A549 (cell line): ENCODE data around the gene QRICH2. TPM values are rescaled to one million over a fixed set of nuclear protein-coding genes. Genes with fewer than 3 reads are reported as not detected.

Experiments
- ATAC-seq, 2 experiments: fragments of 200-7000 bp in 1 of 2; fragments of >200 bp in 1 of 2; cut with Nextera tagmentation in 1 of 2; cut with Tn5 transposase in 1 of 2; 3 replicates each; pipeline versions ENCODE4 v1.8.0 to v1.9.1; 2018 to 2020; ENCODE audit warnings: mild to moderate bottlenecking in 1 of 2, moderate library complexity in 1 of 2
- CTCF ChIA-PET: fragments of 300-600 bp; sonication (Branson Sonifier 250); formaldehyde crosslinking; extraction: SDS; loops from one replicate; lab custom pipeline; 2021; ENCODE audit warnings: antibody characterized with exemption, inconsistent platforms; lab: Yijun Ruan, JAX
- POLR2A ChIA-PET: fragments of 350-600 bp; formaldehyde crosslinking; extraction: SDS; loops from one replicate; lab custom pipeline; 2021; ENCODE audit warnings: antibody characterized with exemption, inconsistent platforms; lab: Yijun Ruan, JAX
- DNase-seq, 2 experiments: peaks; one replicate each; pipeline versions ENCODE4 v3.0.0 to v3.0.0-alpha.2; 2011 to 2016; ENCODE audit warnings: low read depth in 1 of 2, low spot score in 1 of 2
- FAIRE-seq: peaks from 2 replicates; lab custom pipeline; 2011; peaks lifted over from hg19 to GRCh38; lab: Jason Lieb, UNC
- H3K27ac ChIP-seq, 2 experiments: fragments of >200 bp; sonication (Bioruptor Twin); formaldehyde crosslinking; 3 replicates each; pipeline ENCODE4 v1.5.1; 2016 to 2017
- H3K4me1 ChIP-seq: fragments of >200 bp; sonication (Bioruptor Twin); formaldehyde crosslinking; 3 replicates; pipeline ENCODE4 v1.6.1; 2016
- H3K4me2 ChIP-seq: fragments of >200 bp; sonication (Bioruptor Twin); formaldehyde crosslinking; 3 replicates; pipeline ENCODE4 v1.6.1; 2016
- H3K4me3 ChIP-seq: fragments of >200 bp; sonication (Bioruptor Twin); formaldehyde crosslinking; 3 replicates; pipeline ENCODE4 v1.5.1; 2016
- H3K9me3 ChIP-seq: fragments of >200 bp; sonication (Bioruptor Twin); formaldehyde crosslinking; 3 replicates; pipeline ENCODE4 v1.6.1; 2016
- CHD4 ChIP-seq: fragments of 200-600 bp; sonication (generic); IDR thresholded peaks from 2 replicates; pipeline ENCODE4 v1.6.1; 2016; ENCODE audit warnings: antibody characterized with exemption, mild to moderate bottlenecking, borderline replicate concordance
- EHF ChIP-seq: fragments of 250-450 bp; sonication (Bioruptor Pico); IDR thresholded peaks from 2 replicates; pipeline ENCODE4 v1.5.0; 2020; ENCODE audit warnings: mild to moderate bottlenecking
- EP300 ChIP-seq, 2 experiments: fragments of >200 bp; sonication (Bioruptor Twin); formaldehyde crosslinking; IDR thresholded peaks; 2 replicates in 1 of 2; 3 replicates in 1 of 2; pipeline ENCODE4 v1.6.1; 2016 to 2017
- ESRRA ChIP-seq: fragments of 150-350 bp; IDR thresholded peaks from 2 replicates; pipeline ENCODE4 v1.6.1; 2014; ENCODE audit warnings: mild to moderate bottlenecking, low read length, borderline replicate concordance
- FOSB ChIP-seq: fragments of 250-450 bp; sonication (Bioruptor Pico); IDR thresholded peaks from 2 replicates; pipeline ENCODE4 v1.5.0; 2020; ENCODE audit warnings: mild to moderate bottlenecking, moderate library complexity
- GATA3 ChIP-seq: IDR thresholded peaks from 2 replicates; pipeline ENCODE4 v1.6.1; 2012; ENCODE audit warnings: borderline replicate concordance
- HES2 ChIP-seq: fragments of >200 bp; sonication (Bioruptor Twin); formaldehyde crosslinking; IDR thresholded peaks from 2 replicates; pipeline ENCODE4 v1.6.1; 2016
- HOXB5 ChIP-seq: fragments of 250-450 bp; sonication (Bioruptor Pico); IDR thresholded peaks from 2 replicates; pipeline ENCODE4 v1.5.0; 2020; ENCODE audit warnings: mild to moderate bottlenecking, moderate library complexity
- MAZ ChIP-seq: fragments of 150-350 bp; IDR thresholded peaks from 2 replicates; pipeline ENCODE4 v1.6.1; 2014; ENCODE audit warnings: antibody characterized with exemption, low read depth, low read length, borderline replicate concordance
- NPAS2 ChIP-seq: fragments of 250-450 bp; sonication (Bioruptor Pico); IDR thresholded peaks from 2 replicates; pipeline ENCODE4 v1.8.0; 2022; ENCODE audit warnings: mild to moderate bottlenecking, moderate library complexity, borderline replicate concordance
- RFX5 ChIP-seq: fragments of 450-650 bp; IDR thresholded peaks from 2 replicates; pipeline ENCODE4 v1.7.1; 2014; ENCODE audit warnings: antibody characterized with exemption, mild to moderate bottlenecking, moderate library complexity
- USF2 ChIP-seq: fragments of 450-650 bp; IDR thresholded peaks from 2 replicates; pipeline ENCODE4 v1.6.1; 2014; ENCODE audit warnings: antibody characterized with exemption
- ZFP36 ChIP-seq: fragments of 450-650 bp; IDR thresholded peaks from 2 replicates; pipeline ENCODE4 v1.6.1; 2014; ENCODE audit warnings: borderline replicate concordance; ENCODE audit not compliant: partially characterized antibody
- WGBS: methylation state at CpG from one replicate; pipeline ENCODE4 v1.1.6; 2017; ENCODE audit errors: missing lambda C conversion rate; 5-methylcytosine and 5-hydroxymethylcytosine counted together
- polyA plus RNA-seq, 4 experiments: library from polyadenylated mRNA; depleted of rRNA in 3 of 4; stranded (reverse); fragments of >200 nt; fragmentation: RNase III in 1 of 4; extraction: RNeasy Plus Mini Kit Qiagen cat#74134 plus additional on column Dnase treatment in 1 of 4; gene quantifications; 2 replicates in 3 of 4; 3 replicates in 1 of 4; pipeline ENCODE4 v1.2.3, GENCODE V29; 2011 to 2017
- TF ChIP-seq, protein P1 (sequence below): fragments of 150-350 bp; IDR thresholded peaks from 2 replicates; pipeline ENCODE4 v1.6.1; 2014; ENCODE audit warnings: low read depth, mild to moderate bottlenecking, low read length
- TF ChIP-seq, protein P2 (sequence below): fragments of 200-600 bp; sonication (generic); IDR thresholded peaks from 2 replicates; pipeline ENCODE4 v1.6.1; 2016; ENCODE audit warnings: antibody characterized with exemption, mild to moderate bottlenecking, moderate library complexity
- TF ChIP-seq, protein P3 (sequence below): fragments of 250-450 bp; sonication (Bioruptor Pico); IDR thresholded peaks from 2 replicates; pipeline ENCODE4 v1.5.0; 2021; ENCODE audit warnings: mild to moderate bottlenecking, moderate library complexity, borderline replicate concordance

The QRICH2 gene
- polyA plus RNA-seq, 2 of the 4 experiments (the other 2 are of a cell fraction): 0.57 to 0.88 TPM

GRCh38 chr17:76239538-76240274 lies 68.4 kb downstream of the QRICH2 start:
- CTCF ChIA-PET: interaction anchor here (0.7 to 3.3 kb wide), 4 partner anchors 8 to 40 kb away, joined by 3 to 22 read pairs (median 4); no protein-coding TSS in a partner anchor
- peak overlapping the region; percentile 81 for H3K4me2 ChIP-seq
- H3K4me1 ChIP-seq: peaks cover 25% of the 10 kb centered on the region
- FAIRE-seq (no peak), ATAC-seq (peak; percentile 11 to 26; a peak in 4 of 6 replicates), DNase-seq (no peak)
- 59% methylated on average over 40 of the region's 75 CpGs for WGBS
- H3K9me3 ChIP-seq: no peaks in the 10 kb centered on the region
- POLR2A ChIA-PET: interaction anchor here (1.3 kb wide), 1 partner anchor 12 kb away, joined by 4 read pairs; no protein-coding TSS in a partner anchor
- TF ChIP-seq ZFP36 (no peak), USF2 (no peak), EP300 (IDR thresholded peaks at IDR 0.05) (no peak), HES2 (no peak), EHF (CRISPR knock-in tag) (no peak), FOSB (CRISPR knock-in tag) (no peak), CHD4 (no peak), ESRRA (no peak), MAZ (no peak), HOXB5 (no peak), RFX5 (no peak), NPAS2 (no peak), GATA3 (no peak)
- TF ChIP-seq, protein P1, sequence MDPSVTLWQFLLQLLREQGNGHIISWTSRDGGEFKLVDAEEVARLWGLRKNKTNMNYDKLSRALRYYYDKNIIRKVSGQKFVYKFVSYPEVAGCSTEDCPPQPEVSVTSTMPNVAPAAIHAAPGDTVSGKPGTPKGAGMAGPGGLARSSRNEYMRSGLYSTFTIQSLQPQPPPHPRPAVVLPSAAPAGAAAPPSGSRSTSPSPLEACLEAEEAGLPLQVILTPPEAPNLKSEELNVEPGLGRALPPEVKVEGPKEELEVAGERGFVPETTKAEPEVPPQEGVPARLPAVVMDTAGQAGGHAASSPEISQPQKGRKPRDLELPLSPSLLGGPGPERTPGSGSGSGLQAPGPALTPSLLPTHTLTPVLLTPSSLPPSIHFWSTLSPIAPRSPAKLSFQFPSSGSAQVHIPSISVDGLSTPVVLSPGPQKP: no peak
- TF ChIP-seq, protein P2, sequence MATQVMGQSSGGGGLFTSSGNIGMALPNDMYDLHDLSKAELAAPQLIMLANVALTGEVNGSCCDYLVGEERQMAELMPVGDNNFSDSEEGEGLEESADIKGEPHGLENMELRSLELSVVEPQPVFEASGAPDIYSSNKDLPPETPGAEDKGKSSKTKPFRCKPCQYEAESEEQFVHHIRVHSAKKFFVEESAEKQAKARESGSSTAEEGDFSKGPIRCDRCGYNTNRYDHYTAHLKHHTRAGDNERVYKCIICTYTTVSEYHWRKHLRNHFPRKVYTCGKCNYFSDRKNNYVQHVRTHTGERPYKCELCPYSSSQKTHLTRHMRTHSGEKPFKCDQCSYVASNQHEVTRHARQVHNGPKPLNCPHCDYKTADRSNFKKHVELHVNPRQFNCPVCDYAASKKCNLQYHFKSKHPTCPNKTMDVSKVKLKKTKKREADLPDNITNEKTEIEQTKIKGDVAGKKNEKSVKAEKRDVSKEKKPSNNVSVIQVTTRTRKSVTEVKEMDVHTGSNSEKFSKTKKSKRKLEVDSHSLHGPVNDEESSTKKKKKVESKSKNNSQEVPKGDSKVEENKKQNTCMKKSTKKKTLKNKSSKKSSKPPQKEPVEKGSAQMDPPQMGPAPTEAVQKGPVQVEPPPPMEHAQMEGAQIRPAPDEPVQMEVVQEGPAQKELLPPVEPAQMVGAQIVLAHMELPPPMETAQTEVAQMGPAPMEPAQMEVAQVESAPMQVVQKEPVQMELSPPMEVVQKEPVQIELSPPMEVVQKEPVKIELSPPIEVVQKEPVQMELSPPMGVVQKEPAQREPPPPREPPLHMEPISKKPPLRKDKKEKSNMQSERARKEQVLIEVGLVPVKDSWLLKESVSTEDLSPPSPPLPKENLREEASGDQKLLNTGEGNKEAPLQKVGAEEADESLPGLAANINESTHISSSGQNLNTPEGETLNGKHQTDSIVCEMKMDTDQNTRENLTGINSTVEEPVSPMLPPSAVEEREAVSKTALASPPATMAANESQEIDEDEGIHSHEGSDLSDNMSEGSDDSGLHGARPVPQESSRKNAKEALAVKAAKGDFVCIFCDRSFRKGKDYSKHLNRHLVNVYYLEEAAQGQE: no peak
- TF ChIP-seq, protein P3, sequence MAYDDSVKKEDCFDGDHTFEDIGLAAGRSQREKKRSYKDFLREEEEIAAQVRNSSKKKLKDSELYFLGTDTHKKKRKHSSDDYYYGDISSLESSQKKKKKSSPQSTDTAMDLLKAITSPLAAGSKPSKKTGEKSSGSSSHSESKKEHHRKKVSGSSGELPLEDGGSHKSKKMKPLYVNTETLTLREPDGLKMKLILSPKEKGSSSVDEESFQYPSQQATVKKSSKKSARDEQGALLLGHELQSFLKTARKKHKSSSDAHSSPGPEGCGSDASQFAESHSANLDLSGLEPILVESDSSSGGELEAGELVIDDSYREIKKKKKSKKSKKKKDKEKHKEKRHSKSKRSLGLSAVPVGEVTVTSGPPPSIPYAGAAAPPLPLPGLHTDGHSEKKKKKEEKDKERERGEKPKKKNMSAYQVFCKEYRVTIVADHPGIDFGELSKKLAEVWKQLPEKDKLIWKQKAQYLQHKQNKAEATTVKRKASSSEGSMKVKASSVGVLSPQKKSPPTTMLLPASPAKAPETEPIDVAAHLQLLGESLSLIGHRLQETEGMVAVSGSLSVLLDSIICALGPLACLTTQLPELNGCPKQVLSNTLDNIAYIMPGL (CRISPR knock-in tag): no peak
- H3K27ac ChIP-seq: peak overlapping the region; percentile 63 to 84
- H3K4me3 ChIP-seq: peak overlapping the region; percentile 54
